Stimulated activated CD8-positive, alpha-beta memory T cell treated with anti-CD3 and anti-CD28 coated beads, Interleukin-15, amount 100 ng/mL, for 4 hours (primary cell): ENCODE measurements around the gene FOXO4.

Experiments used
- DNase-seq, 2 donors: peaks; one replicate each; pipeline ENCODE4 v3.0.0-alpha.2; 2020; ENCODE audit warnings: low read depth in 2 of 2

FOXO4 gene

DNA sequence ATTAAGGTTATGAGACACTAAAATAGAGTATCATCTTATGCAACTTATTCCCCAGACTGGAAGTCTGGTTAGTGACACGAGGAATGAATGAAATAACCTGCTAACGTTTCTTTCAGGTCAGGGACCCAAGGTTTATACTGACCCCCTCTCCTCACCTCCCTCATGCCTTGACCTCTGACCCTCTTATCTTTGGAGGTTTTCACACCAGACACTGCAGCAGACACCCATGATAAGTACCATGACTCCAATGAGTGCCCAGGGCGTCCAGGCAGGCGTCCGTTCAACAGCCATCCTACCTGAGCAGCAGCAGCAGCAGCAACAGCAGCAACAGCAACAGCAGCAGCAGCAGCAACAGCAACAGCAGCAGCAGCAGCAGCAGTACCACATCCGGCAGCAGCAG lies 44.8 kb downstream of the FOXO4 start:
- no peak for DNase-seq

GRCh38 chrX:71143508-71143907 lies 47.9 kb downstream of the FOXO4 start:
- no peak for DNase-seq

GRCh38 chrX:71144651-71145050 lies 49.0 kb downstream of the FOXO4 start, which contains the start of gene NLGN3:
NLGN3 (plus strand) TSS chrX:71144841; CDS start chrX:71147750, 2,909 bp downstream.
- DNase-seq = no peak

GRCh38 chrX:71147496-71148277 lies 52.0 kb downstream of the FOXO4 start:
- no peak for DNase-seq

DNA sequence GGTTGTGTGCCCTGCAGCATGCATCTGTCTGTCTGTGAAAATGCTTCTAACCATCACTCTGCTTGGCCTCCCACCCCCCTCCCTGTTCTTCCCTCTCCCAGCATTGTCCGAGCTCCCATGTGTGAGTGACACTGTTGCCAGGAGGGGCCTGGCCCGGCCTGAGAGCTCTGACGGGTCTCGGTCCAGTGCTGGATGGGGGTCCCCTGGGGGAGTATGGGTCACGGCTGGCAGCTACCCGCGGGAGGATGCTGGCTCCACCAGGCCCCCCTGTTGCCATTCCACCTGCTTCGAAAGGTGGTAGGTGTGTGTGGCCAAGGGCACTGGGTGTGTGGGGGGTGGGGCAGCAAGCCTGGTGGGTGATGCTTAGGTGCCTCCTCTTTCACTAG lies 52.6 kb downstream of the FOXO4 start:
- DNase-seq = no peak

- DNase-seq = no peak
Measured at GRCh38 chrX:71151366-71151765, 55.7 kb downstream of the FOXO4 start.
